ENCODE results near the gene MZT2B.
"Not testable (repeated sequence)": the region's sequence is repeated elsewhere in the genome, so short reads cannot be mapped to it uniquely, and the experiment has no call there.

DNA sequence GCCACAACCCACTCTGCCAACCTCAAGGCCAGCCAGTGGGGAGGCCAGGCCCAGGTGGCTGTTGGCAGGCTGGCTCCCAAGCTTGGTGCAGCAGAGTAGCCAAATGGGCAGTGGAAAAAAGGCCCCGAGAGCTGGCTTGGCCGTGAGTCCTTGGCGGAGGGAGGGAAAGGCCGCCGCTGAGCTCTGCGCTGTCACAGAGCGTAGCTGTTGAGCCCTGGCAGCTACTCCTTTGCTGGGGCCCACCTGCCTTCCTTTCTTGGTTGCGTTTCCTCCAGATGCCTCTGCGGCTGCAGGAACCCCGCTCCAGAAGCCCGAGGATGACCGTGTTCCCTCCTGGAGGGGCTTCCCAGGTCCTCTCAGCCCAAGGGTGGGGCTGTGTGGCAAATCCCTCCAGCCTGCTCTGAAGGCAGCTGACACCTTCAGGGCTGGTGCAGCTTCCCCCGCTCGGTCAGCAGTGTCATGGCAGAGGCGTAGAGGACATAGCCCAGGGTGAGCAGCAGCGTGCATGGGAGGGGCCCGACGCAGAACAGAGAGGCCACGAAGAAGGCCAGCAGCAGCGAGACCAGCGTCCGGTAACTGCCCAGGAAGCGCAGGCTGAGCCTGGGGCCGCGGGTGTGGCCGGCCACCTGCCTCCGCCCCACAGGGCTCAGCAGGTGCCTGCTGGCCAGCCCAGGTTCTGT lies 29.8 kb upstream of the MZT2B start:
- not testable (repeated sequence) for TF ChIP-seq GABPA (IDR thresholded peaks at IDR 0.05; ENCODE audit: low read depth)
- TF ChIP-seq, protein P1, sequence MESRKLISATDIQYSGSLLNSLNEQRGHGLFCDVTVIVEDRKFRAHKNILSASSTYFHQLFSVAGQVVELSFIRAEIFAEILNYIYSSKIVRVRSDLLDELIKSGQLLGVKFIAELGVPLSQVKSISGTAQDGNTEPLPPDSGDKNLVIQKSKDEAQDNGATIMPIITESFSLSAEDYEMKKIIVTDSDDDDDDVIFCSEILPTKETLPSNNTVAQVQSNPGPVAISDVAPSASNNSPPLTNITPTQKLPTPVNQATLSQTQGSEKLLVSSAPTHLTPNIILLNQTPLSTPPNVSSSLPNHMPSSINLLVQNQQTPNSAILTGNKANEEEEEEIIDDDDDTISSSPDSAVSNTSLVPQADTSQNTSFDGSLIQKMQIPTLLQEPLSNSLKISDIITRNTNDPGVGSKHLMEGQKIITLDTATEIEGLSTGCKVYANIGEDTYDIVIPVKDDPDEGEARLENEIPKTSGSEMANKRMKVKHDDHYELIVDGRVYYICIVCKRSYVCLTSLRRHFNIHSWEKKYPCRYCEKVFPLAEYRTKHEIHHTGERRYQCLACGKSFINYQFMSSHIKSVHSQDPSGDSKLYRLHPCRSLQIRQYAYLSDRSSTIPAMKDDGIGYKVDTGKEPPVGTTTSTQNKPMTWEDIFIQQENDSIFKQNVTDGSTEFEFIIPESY (IDR thresholded peaks at IDR 0.05; ENCODE audit: borderline replicate concordance, low read depth): not testable (repeated sequence)
- TF ChIP-seq, protein P2, sequence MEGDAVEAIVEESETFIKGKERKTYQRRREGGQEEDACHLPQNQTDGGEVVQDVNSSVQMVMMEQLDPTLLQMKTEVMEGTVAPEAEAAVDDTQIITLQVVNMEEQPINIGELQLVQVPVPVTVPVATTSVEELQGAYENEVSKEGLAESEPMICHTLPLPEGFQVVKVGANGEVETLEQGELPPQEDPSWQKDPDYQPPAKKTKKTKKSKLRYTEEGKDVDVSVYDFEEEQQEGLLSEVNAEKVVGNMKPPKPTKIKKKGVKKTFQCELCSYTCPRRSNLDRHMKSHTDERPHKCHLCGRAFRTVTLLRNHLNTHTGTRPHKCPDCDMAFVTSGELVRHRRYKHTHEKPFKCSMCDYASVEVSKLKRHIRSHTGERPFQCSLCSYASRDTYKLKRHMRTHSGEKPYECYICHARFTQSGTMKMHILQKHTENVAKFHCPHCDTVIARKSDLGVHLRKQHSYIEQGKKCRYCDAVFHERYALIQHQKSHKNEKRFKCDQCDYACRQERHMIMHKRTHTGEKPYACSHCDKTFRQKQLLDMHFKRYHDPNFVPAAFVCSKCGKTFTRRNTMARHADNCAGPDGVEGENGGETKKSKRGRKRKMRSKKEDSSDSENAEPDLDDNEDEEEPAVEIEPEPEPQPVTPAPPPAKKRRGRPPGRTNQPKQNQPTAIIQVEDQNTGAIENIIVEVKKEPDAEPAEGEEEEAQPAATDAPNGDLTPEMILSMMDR (IDR thresholded peaks at IDR 0.05): not testable (repeated sequence)
- TF ChIP-seq, protein P3, sequence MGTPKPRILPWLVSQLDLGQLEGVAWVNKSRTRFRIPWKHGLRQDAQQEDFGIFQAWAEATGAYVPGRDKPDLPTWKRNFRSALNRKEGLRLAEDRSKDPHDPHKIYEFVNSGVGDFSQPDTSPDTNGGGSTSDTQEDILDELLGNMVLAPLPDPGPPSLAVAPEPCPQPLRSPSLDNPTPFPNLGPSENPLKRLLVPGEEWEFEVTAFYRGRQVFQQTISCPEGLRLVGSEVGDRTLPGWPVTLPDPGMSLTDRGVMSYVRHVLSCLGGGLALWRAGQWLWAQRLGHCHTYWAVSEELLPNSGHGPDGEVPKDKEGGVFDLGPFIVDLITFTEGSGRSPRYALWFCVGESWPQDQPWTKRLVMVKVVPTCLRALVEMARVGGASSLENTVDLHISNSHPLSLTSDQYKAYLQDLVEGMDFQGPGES (IDR thresholded peaks at IDR 0.05; ENCODE audit: low read depth, low read length): not testable (repeated sequence)

All from SK-N-SH (cell line).